IMR-90 (cell line): Measurements from ENCODE around the gene AKR1C2. TPM values are rescaled to one million over a fixed set of nuclear protein-coding genes. Genes with fewer than 3 reads are reported as not detected.

ENCODE experiments used
- ATAC-seq: fragments of 200-7000 bp; cut with Tn5 transposase; 2 replicates; pipeline ENCODE4 v1.9.1; 2020; ENCODE audit warnings: low read depth, mild to moderate bottlenecking, moderate library complexity
- BruUV-seq: library from RNA; stranded (reverse); fragments of 400-500 nt; replicated peaks from 2 replicates; lab custom pipeline; 2021; lab: Mats Ljungman, UMichigan
- CTCF ChIA-PET: fragments of 300-600 bp; formaldehyde crosslinking; extraction: SDS; loops from one replicate; lab custom pipeline; 2021; ENCODE audit warnings: antibody characterized with exemption; lab: Yijun Ruan, JAX
- POLR2A ChIA-PET: fragments of 300-600 bp; sonication (Branson Sonifier 250); formaldehyde crosslinking; loops from one replicate; lab custom pipeline; 2022; ENCODE audit warnings: antibody characterized with exemption; ENCODE audit not compliant: unreplicated experiment; lab: Charles Lee
- DNase-seq: peaks from one replicate; pipeline ENCODE4 v3.0.0; 2013
- H2AFZ ChIP-seq: replicated peaks from 2 replicates; pipeline ENCODE3; 2013; ENCODE audit warnings: low read length, mild to moderate bottlenecking; ENCODE audit not compliant: poor library complexity
- H2AK5ac ChIP-seq: 2 replicates; pipeline ENCODE4 v1.6.1; 2013; ENCODE audit warnings: low read depth, low read length, inconsistent platforms
- H2AK9ac ChIP-seq: replicated peaks from 2 replicates; pipeline ENCODE3; 2013; ENCODE audit warnings: mild to moderate bottlenecking, low read depth, low read length, moderate library complexity; ENCODE audit not compliant: poor library complexity
- H2BK120ac ChIP-seq: 2 replicates; pipeline ENCODE4 v1.6.1; 2013; ENCODE audit warnings: low read depth, low read length, inconsistent platforms
- H2BK15ac ChIP-seq: 3 replicates; pipeline ENCODE4 v1.6.1; 2013; ENCODE audit warnings: low read depth, low read length, inconsistent platforms
- H2BK20ac ChIP-seq: 2 replicates; pipeline ENCODE4 v1.6.1; 2013; ENCODE audit warnings: low read depth, mild to moderate bottlenecking, inconsistent platforms, low read length, moderate library complexity
- H2BK5ac ChIP-seq: 2 replicates; pipeline ENCODE4 v1.6.1; 2013; ENCODE audit warnings: mild to moderate bottlenecking, low read depth, low read length, inconsistent platforms; ENCODE audit not compliant: poor library complexity, severe bottlenecking
- H3K14ac ChIP-seq: replicated peaks from 2 replicates; pipeline ENCODE4 v1.6.1; 2013; ENCODE audit warnings: low read depth, low read length, inconsistent platforms
- H3K18ac ChIP-seq: 2 replicates; pipeline ENCODE4 v1.6.1; 2013; ENCODE audit warnings: low read depth, low read length, control low read depth
- H3K23ac ChIP-seq: 2 replicates; pipeline ENCODE4 v1.6.1; 2013; ENCODE audit warnings: low read depth, low read length, inconsistent platforms
- H3K27ac ChIP-seq: 2 replicates; pipeline ENCODE4 v1.5.1; 2013; ENCODE audit warnings: mild to moderate bottlenecking, control low read depth, low read length; ENCODE audit not compliant: insufficient read depth
- H3K27me3 ChIP-seq: 2 replicates; pipeline ENCODE4 v1.6.1; 2013; ENCODE audit warnings: low read length; ENCODE audit not compliant: control insufficient read depth, insufficient read depth
- H3K36me3 ChIP-seq: 2 replicates; pipeline ENCODE4 v1.6.1; 2013; ENCODE audit warnings: low read length, mixed read lengths; ENCODE audit not compliant: control insufficient read depth, insufficient read depth
- H3K4ac ChIP-seq: 2 replicates; pipeline ENCODE4 v1.6.1; 2013; ENCODE audit warnings: low read depth, low read length, inconsistent platforms
- H3K4me1 ChIP-seq: 2 replicates; pipeline ENCODE4 v1.6.1; 2013; ENCODE audit warnings: low read length, mixed read lengths; ENCODE audit not compliant: control insufficient read depth, insufficient read depth
- H3K4me2 ChIP-seq: 2 replicates; pipeline ENCODE4 v1.6.1; 2013; ENCODE audit warnings: low read depth, mild to moderate bottlenecking, control low read depth, low read length, moderate library complexity
- H3K4me3 ChIP-seq: 2 replicates; pipeline ENCODE4 v1.5.1; 2013; ENCODE audit warnings: low read depth, mild to moderate bottlenecking, control low read depth, low read length, moderate library complexity; ENCODE audit not compliant: insufficient read depth
- H3K56ac ChIP-seq: 2 replicates; pipeline ENCODE4 v1.6.1; 2013; ENCODE audit warnings: low read length, inconsistent platforms; ENCODE audit not compliant: insufficient read depth; ENCODE audit errors: extremely low read depth
- H3K79me1 ChIP-seq, 2 experiments: 2 replicates each; pipeline ENCODE4 v1.6.1; 2013; ENCODE audit warnings: low read length in 2 of 2, inconsistent platforms in 1 of 2, low read depth in 1 of 2
- H3K9ac ChIP-seq: 2 replicates; pipeline ENCODE4 v1.6.1; 2013; ENCODE audit warnings: low read depth, low read length, control low read depth
- H3K9me1 ChIP-seq: 2 replicates; pipeline ENCODE4 v1.6.1; 2013; ENCODE audit warnings: low read length, inconsistent platforms; ENCODE audit not compliant: insufficient read depth
- H3K9me3 ChIP-seq: 2 replicates; pipeline ENCODE4 v1.6.1; 2013; ENCODE audit warnings: low read length; ENCODE audit not compliant: control insufficient read depth, insufficient read depth
- H4K20me1 ChIP-seq: 2 replicates; pipeline ENCODE4 v1.6.1; 2013; ENCODE audit warnings: low read length, inconsistent platforms; ENCODE audit not compliant: insufficient read depth
- H4K5ac ChIP-seq: 2 replicates; pipeline ENCODE4 v1.6.1; 2013; ENCODE audit warnings: mild to moderate bottlenecking, low read depth, low read length, control low read depth
- H4K8ac ChIP-seq, 2 experiments: 2 replicates each; pipeline ENCODE4 v1.6.1; 2013; ENCODE audit warnings: low read depth in 2 of 2, low read length in 2 of 2, control low read depth in 1 of 2, inconsistent platforms in 1 of 2
- H4K91ac ChIP-seq: 2 replicates; pipeline ENCODE4 v1.6.1; 2013; ENCODE audit warnings: low read depth, low read length, inconsistent platforms; ENCODE audit not compliant: insufficient read depth
- BHLHE40 ChIP-seq: fragments of 150-350 bp; IDR thresholded peaks from 2 replicates; pipeline ENCODE4 v1.6.1; 2016; ENCODE audit warnings: mild to moderate bottlenecking, low read depth, low read length
- CHD1 ChIP-seq: IDR thresholded peaks from 2 replicates; pipeline ENCODE4 v1.6.1; 2012; ENCODE audit warnings: low read depth, low read length, improper control_type of control experiment
- FOS ChIP-seq: fragments of 150-350 bp; IDR thresholded peaks from 2 replicates; pipeline ENCODE4 v1.6.1; 2016; ENCODE audit warnings: low read depth, low read length
- MAZ ChIP-seq: IDR thresholded peaks from 2 replicates; pipeline ENCODE4 v1.6.1; 2012; ENCODE audit warnings: low read depth, mild to moderate bottlenecking, low read length, improper control_type of control experiment, moderate library complexity, borderline replicate concordance
- MXI1 ChIP-seq: IDR thresholded peaks from 2 replicates; pipeline ENCODE4 v1.6.1; 2012; ENCODE audit warnings: low read depth, mild to moderate bottlenecking, low read length, moderate library complexity, borderline replicate concordance
- POLR2A ChIP-seq: IDR thresholded peaks from 2 replicates; pipeline ENCODE4 v1.6.1; 2012; ENCODE audit warnings: mild to moderate bottlenecking, low read depth, low read length
- RCOR1 ChIP-seq: IDR thresholded peaks from 2 replicates; pipeline ENCODE4 v1.6.1; 2012; ENCODE audit warnings: mild to moderate bottlenecking, low read length, improper control_type of control experiment; ENCODE audit not compliant: insufficient replicate concordance
- SMC3 ChIP-seq: fragments of 150-350 bp; IDR thresholded peaks from 2 replicates; pipeline ENCODE4 v1.6.1; 2016; ENCODE audit warnings: low read depth, mild to moderate bottlenecking, antibody characterized with exemption, low read length, moderate library complexity
- WGBS, 2 experiments: methylation state at CpG; one replicate each; pipeline versions ENCODE4 v1.1.5 to v1.1.7; 2013; ENCODE audit warnings: missing lambda C conversion rate in 2 of 2; ENCODE audit not compliant: insufficient read length in 1 of 2; ENCODE audit errors: extremely low coverage in 2 of 2; 5-methylcytosine and 5-hydroxymethylcytosine counted together
- dilution Hi-C: fragments of 300-500 bp; cut with HindIII; formaldehyde crosslinking; loops from one replicate; pipeline ENCODE4 v1.14.3; 2018; ENCODE audit warnings: low sequenced_read_pairs; ENCODE audit not compliant: unreplicated experiment
- in situ Hi-C: fragments of 300-500 bp; cut with MboI; formaldehyde crosslinking; loops from 3 replicates; pipeline ENCODE4 v1.14.3; 2019; ENCODE audit warnings: low sequenced_read_pairs, inconsistent platforms, mixed read lengths
- intact Hi-C: fragments of 100-400 bp; cut with micrococcal nuclease; formaldehyde crosslinking; loops from 2 replicates; pipeline ENCODE4 v1.10.0; 2022
- microRNA-seq, 2 experiments: library from miRNA; stranded (forward) in 1 of 2; unstranded in 1 of 2; fragments of 10-50 nt in 1 of 2; fragments of <30 nt in 1 of 2; gene quantifications in 1 of 2; microRNA quantifications in 1 of 2; one replicate each; pipeline versions ENCODE3 to v1.1.0; 2013 to 2020; ENCODE audit not compliant: insufficient read depth in 1 of 2, insufficient read length in 1 of 2, unreplicated experiment in 1 of 2
- polyA plus RNA-seq, 3 experiments: library from polyadenylated mRNA; depleted of rRNA; stranded (reverse); fragments of >200 nt; gene quantifications; 2 replicates each; pipeline ENCODE4 v1.2.3, GENCODE V29; 2012; ENCODE audit warnings: low replicate concordance in 1 of 3
- small RNA-seq, 5 experiments: library from RNA; depleted of rRNA; stranded (forward); fragments of <200 nt; gene quantifications; one replicate each; pipeline ENCODE3, GENCODE V24; 2012
- total RNA-seq: library from RNA; depleted of rRNA; stranded (reverse); fragments of >200 nt; gene quantifications from 2 replicates; pipeline ENCODE4 v1.2.3, GENCODE V29; 2012; rRNA removed
- TF ChIP-seq, protein P1 (sequence below): fragments of 150-350 bp; IDR thresholded peaks from 2 replicates; pipeline ENCODE4 v1.6.1; 2016; ENCODE audit warnings: low read depth, mild to moderate bottlenecking, low read length, moderate library complexity, borderline replicate concordance

AKR1C2 gene
- total and polyA plus RNA-seq, 2 of the 4 experiments (the other 2 are of a cell fraction) = 0.36 to 1.0 TPM

- Histone ChIP-seq H4K8ac (no peak overlapping the region), H3K27ac (no peak overlapping the region), H2AK5ac (no peak overlapping the region), H2BK20ac (no peak overlapping the region), H3K9me3 (no peaks in the 10 kb centered on the region), H2BK15ac (no peak overlapping the region), H3K79me1 (no peaks in the 10 kb centered on the region), H3K4me2 (no peak overlapping the region), H3K4me1 (peaks cover 14% of the 10 kb centered on the region), H3K9me1 (no peaks in the 10 kb centered on the region), H3K14ac (no peak overlapping the region), H4K20me1 (no peaks in the 10 kb centered on the region), H2AFZ (peak overlapping the region; percentile 26), H2BK120ac (no peak overlapping the region), H2AK9ac (no peak overlapping the region), H3K18ac (no peak overlapping the region), H3K4me3 (no peak overlapping the region), H3K4ac (no peak overlapping the region), H3K9ac (no peak overlapping the region), H2BK5ac (no peak overlapping the region), H4K5ac (no peak overlapping the region), H3K27me3 (no peaks in the 10 kb centered on the region; the same call in 1 of the 2 replicates), H3K56ac (no peak overlapping the region), H4K91ac (no peak overlapping the region), H3K36me3 (no peaks in the 10 kb centered on the region), H3K23ac (no peak overlapping the region)
- dilution Hi-C loops = no loop called here
- no peak for TF ChIP-seq MXI1
- TF ChIP-seq MAZ = no peak
- TF ChIP-seq CHD1 = no peak
- no peak for TF ChIP-seq FOS
- TF ChIP-seq, protein P1, sequence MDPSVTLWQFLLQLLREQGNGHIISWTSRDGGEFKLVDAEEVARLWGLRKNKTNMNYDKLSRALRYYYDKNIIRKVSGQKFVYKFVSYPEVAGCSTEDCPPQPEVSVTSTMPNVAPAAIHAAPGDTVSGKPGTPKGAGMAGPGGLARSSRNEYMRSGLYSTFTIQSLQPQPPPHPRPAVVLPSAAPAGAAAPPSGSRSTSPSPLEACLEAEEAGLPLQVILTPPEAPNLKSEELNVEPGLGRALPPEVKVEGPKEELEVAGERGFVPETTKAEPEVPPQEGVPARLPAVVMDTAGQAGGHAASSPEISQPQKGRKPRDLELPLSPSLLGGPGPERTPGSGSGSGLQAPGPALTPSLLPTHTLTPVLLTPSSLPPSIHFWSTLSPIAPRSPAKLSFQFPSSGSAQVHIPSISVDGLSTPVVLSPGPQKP = no peak
- no peak for TF ChIP-seq RCOR1
- TF ChIP-seq SMC3 = no peak
- no peak for TF ChIP-seq BHLHE40
- TF ChIP-seq POLR2A = no peak
- no peak for ATAC-seq
- intact Hi-C loops = no loop called here
- POLR2A ChIA-PET = no interaction called here
- BruUV-seq = no TSS peak
- in situ Hi-C loops = no loop called here
- CTCF ChIA-PET = no interaction called here
- WGBS, 2 experiments = 39% methylated on average over 3 of the region's 7 CpGs; no CpG with 5 or more reads in 1 of the 2 experiments
- no peak for DNase-seq
Observed at GRCh38 chr10:4939224-4940072, 64.2 kb downstream of the AKR1C2 start.

Small RNA genes lying within 50 kb of the gene (microRNA-seq; reads per million reads assigned to microRNA genes)
- gene RF00096 (ENCODE audit: insufficient read depth, insufficient read length) = not detected

Small RNA genes lying within 50 kb of the gene (small RNA-seq; reads per million reads assigned to genes)
- gene RF00096 = 0 to 0.15 (median 0) reads per million in 5 experiments

Other genes with a start within 250 kb of the AKR1C2 start
- gene AKR1E2, start 177.7 kb downstream of the AKR1C2 start, total RNA-seq = 2.2 and 3.4 TPM in 2 replicates
- 1.1 and 1.2 TPM in 2 replicates for gene AKR1E2, start 177.7 kb downstream of the AKR1C2 start, polyA plus RNA-seq (2012; rRNA removed)
- gene AKR1C1, start 40.4 kb downstream of the AKR1C2 start, total RNA-seq = 3.6 and 5.0 TPM in 2 replicates
- gene AKR1C1, start 40.4 kb downstream of the AKR1C2 start, polyA plus RNA-seq (2012; rRNA removed) = 3.8 and 5.4 TPM in 2 replicates
- 0.18 and 0.28 TPM in 2 replicates for gene AKR1C3, start 90.6 kb upstream of the AKR1C2 start, total RNA-seq
- 0.22 and 0.51 TPM in 2 replicates for gene AKR1C3, start 90.6 kb upstream of the AKR1C2 start, polyA plus RNA-seq (2012; rRNA removed)
- not detected in 2 replicates for gene AKR1C8, start 181.3 kb upstream of the AKR1C2 start, total RNA-seq
- not detected in 2 replicates for gene AKR1C8, start 181.3 kb upstream of the AKR1C2 start, polyA plus RNA-seq (2012; rRNA removed)
- not detected in 2 replicates for gene AKR1C4, start 193.0 kb upstream of the AKR1C2 start, total RNA-seq
- not detected in 2 replicates for gene AKR1C4, start 193.0 kb upstream of the AKR1C2 start, polyA plus RNA-seq (2012; rRNA removed)